Lower leg skin (tissue), 3 donors: ENCODE results near the gene CLSTN2.

Experiments
- CTCF ChIP-seq, 3 donors: fragments of 450-650 bp; IDR thresholded peaks; one replicate each; pipeline ENCODE4 v1.5.1; 2016; ENCODE audit warnings: antibody characterized with exemption in 3 of 3, mild to moderate bottlenecking in 3 of 3, moderate library complexity in 2 of 3
- POLR2A ChIP-seq, 2 donors: fragments of 450-650 bp; IDR thresholded peaks; one replicate each; pipeline ENCODE4 v1.6.1; 2016 to 2017; ENCODE audit warnings: antibody characterized with exemption in 2 of 2, mild to moderate bottlenecking in 1 of 2, moderate library complexity in 1 of 2

- TF ChIP-seq CTCF (IDR thresholded peaks at IDR 0.05): no peak
- no peak for TF ChIP-seq POLR2A (IDR thresholded peaks at IDR 0.05)
Observed at GRCh38 chr3:140007911-140008869, 73.2 kb downstream of the CLSTN2 start.
